GM18517 (cell line): ENCODE measurements around the gene ADAMTS2.

ENCODE experiments used
- ATAC-seq: cut with Tn5 transposase; IDR thresholded peaks from one replicate; pipeline ENCODE4 v1.9.1; 2021; ENCODE audit warnings: mild to moderate bottlenecking, moderate library complexity; ENCODE audit not compliant: unreplicated experiment

ADAMTS2 gene

GRCh38 chr5:179345433-179346321, at the start of gene ADAMTS2:
ADAMTS2 (minus strand) TSS chr5:179345461; CDS start chr5:179345328, 133 bp downstream.
- no peak for ATAC-seq

- ATAC-seq: no peak
Observed at GRCh38 chr5:179393078-179393477, 47.8 kb upstream of the ADAMTS2 start.

- ATAC-seq: no peak
Observed at GRCh38 chr5:179387151-179388110, 42.2 kb upstream of the ADAMTS2 start.

- ATAC-seq: no peak
Observed at GRCh38 chr5:179385914-179386313, 40.7 kb upstream of the ADAMTS2 start.

- ATAC-seq: no peak
Observed at GRCh38 chr5:179382486-179382885, 37.2 kb upstream of the ADAMTS2 start.

DNA sequence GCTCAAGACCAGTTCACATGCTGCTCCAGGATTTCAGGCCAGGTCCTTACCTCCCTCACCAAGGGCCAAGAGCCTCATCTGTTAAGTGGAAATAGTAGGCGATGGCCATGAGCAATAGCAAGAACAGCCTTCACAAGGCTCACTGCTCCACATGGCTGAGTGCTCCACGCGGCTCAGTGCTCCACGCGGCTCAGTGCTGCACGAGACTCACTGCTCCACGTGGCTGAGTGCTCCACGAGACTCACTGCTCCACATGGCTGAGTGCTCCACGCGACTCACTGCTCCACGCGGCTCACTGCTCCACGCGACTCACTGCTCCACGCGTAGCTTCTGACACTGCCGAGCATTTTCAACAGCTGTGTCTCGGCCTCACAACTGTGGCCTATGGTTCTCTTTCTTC, 36.4 kb upstream of the ADAMTS2 start:
- no peak for ATAC-seq

GRCh38 chr5:179380211-179381035, 35.2 kb upstream of the ADAMTS2 start:
- ATAC-seq: no peak

DNA sequence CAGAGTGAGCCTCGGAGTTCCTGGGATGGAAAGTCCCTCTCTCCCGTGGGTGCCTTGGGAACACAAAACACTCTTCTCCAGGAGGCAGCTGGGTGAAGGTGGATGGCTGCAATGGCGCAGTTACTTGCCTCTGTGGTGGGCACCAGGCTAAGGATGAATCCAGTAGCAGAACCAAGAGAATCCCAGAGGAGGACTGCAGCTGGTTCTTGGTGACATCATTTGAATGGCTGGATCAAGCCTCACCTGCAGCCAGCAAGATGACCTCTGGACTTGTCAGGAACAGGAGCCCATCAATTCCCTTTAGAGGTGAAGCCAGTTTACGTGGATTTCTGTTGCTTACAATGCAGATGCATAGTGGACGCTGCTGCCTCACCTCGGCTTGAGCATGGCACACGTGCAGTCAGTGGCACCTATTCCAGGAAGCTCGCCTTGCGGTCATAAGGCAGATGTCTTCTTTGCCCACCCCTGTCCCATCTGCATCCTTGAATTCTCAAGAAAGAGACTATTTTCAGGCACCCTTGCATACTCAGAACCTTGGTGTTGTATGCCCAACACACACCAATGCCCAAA, 34.1 kb upstream of the ADAMTS2 start:
- ATAC-seq: no peak

- no peak for ATAC-seq
Observed at GRCh38 chr5:179378441-179379271, 33.4 kb upstream of the ADAMTS2 start.

- ATAC-seq: no peak
Observed at GRCh38 chr5:179378116-179378440, 32.8 kb upstream of the ADAMTS2 start.

GRCh38 chr5:179377421-179378115, 32.3 kb upstream of the ADAMTS2 start:
- no peak for ATAC-seq

DNA sequence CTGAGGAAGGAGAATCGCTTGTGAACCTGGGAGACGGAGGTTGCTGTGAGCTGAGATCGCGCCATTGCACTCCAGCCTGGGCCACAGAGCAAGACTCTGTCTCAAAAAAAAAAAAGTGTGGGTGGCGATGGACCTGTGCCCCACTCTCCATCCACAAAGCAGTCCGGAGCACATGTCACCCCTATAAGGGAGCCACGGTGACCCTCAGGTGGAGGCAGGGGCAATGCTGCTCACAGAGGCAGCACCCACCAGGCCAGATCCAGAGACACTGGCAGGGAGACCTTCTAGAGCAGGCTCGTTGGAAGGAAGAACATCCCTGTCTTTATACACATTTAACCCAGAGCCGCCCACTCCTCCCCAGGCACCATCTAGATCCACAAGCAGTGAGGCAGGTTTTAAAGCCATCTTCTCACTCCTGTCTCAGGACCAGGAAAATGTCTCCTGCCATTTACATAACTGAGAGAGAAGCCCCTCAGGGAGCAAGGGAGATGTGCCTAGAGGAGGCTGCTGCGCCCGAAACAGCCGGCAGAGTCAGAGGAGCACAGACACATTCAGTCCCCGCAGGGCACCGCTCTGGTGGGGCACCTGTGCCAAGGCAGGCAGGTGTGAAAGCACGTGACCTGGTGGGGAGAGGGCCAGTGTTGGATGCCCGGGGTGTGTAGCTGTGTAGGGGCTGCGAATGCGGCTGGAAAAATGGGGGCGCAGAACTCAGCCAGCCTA, 31.6 kb upstream of the ADAMTS2 start:
- no peak for ATAC-seq

DNA sequence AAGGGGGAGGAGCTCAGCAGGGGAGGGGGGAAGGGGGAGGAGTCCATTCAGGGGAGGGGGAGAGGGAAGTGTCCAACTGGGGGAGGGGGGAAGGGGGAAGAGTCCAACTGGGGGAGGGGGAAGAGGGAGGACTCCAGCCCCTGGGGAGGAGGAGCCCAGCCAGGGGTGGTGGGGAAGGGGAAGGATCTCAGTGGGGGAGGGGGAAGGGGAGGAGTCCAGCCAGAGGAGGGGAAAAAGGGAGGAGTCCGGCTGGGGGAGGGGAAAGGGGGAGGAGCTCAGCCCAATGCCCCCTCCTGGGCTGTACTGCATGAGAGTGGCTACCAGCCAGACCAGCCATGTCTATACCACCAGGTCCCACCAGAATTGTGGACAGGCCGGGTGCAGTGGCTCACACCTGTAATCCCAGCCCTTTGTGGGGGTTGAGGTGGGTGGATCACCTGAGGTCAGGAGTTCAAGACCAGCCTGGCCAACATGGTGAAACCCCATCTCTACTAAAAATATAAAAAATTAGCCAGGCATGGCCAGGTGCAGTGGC, 30.6 kb upstream of the ADAMTS2 start:
- no peak for ATAC-seq

DNA sequence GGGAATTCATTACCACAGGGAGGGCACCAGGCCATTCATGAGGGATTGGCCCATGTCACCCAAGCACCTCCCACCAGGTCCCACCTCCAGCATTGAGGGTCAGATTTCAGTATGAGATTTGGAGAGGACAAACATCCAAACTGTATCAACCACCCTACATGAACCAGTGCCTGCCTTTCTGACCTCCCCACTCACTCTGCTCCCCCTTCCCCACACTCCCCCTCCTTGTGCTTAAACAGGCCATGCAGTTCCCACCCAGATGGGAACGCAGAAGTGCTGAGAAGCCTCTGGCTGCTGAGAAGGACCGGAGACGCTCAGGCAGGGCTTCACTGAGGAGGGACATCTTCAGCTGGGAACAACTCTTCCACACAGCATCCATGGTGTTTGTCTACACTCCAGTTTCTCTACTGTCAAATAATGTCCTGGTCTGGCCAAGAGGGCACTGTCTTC, 30.0 kb upstream of the ADAMTS2 start:
- ATAC-seq: no peak

GRCh38 chr5:179374506-179375235, 29.4 kb upstream of the ADAMTS2 start:
- ATAC-seq: no peak

- no peak for ATAC-seq
Observed at GRCh38 chr5:179373961-179374505, 28.8 kb upstream of the ADAMTS2 start.
